Liver (tissue), 9 donors: ENCODE data around the gene PIEZO2. TPM values are rescaled to one million over a fixed set of nuclear protein-coding genes. Genes with fewer than 3 reads are reported as not detected.
A peak's percentile ranks its signal among the peaks of the same experiment; 100 is the strongest.

Experiments
- DNase-seq: peaks from one replicate; pipeline ENCODE4 v3.0.0-alpha.2; 2017; ENCODE audit warnings: low spot score
- H3K27ac ChIP-seq, 2 donors: one replicate each; pipeline ENCODE4 v1.7.0; 2013; ENCODE audit warnings: inconsistent platforms in 2 of 2, low read length in 2 of 2, control low read depth in 1 of 2, low read depth in 1 of 2, mild to moderate bottlenecking in 1 of 2
- H3K27me3 ChIP-seq, 4 donors: one replicate each; pipeline versions ENCODE4 v1.6.1 to v1.7.0; 2013; ENCODE audit warnings: low read length in 3 of 4, inconsistent platforms in 1 of 4, mild to moderate bottlenecking in 1 of 4, moderate library complexity in 1 of 4; ENCODE audit not compliant: control insufficient read depth in 4 of 4, insufficient read depth in 4 of 4
- H3K36me3 ChIP-seq, 4 donors: one replicate each; pipeline versions ENCODE4 v1.6.1 to v1.7.0; 2013; ENCODE audit warnings: low read length in 3 of 4, mild to moderate bottlenecking in 3 of 4, low read depth in 1 of 4, moderate library complexity in 1 of 4; ENCODE audit not compliant: control insufficient read depth in 4 of 4, insufficient read depth in 3 of 4
- H3K4me1 ChIP-seq, 4 donors: one replicate each; pipeline versions ENCODE4 v1.6.1 to v1.7.0; 2013; ENCODE audit warnings: low read length in 3 of 4, mild to moderate bottlenecking in 3 of 4, moderate library complexity in 1 of 4; ENCODE audit not compliant: control insufficient read depth in 4 of 4, insufficient read depth in 4 of 4
- H3K4me3 ChIP-seq, 3 donors: one replicate each; pipeline versions ENCODE4 v1.6.1 to v1.7.0; 2013; ENCODE audit warnings: low read length in 3 of 3, control low read depth in 1 of 3, low read depth in 1 of 3, mild to moderate bottlenecking in 1 of 3
- H3K9ac ChIP-seq, 2 donors: one replicate each; pipeline ENCODE4 v1.7.0; 2013; ENCODE audit warnings: low read length in 2 of 2, mild to moderate bottlenecking in 2 of 2, moderate library complexity in 2 of 2, control low read depth in 1 of 2, low read depth in 1 of 2
- H3K9me3 ChIP-seq, 4 donors: one replicate each; pipeline versions ENCODE4 v1.6.1 to v1.7.0; 2013; ENCODE audit warnings: low read length in 3 of 4; ENCODE audit not compliant: control insufficient read depth in 4 of 4
- ATF3 ChIP-seq: IDR thresholded peaks from 2 replicates; pipeline ENCODE4 v1.6.1; 2016; ENCODE audit warnings: antibody characterized with exemption
- EGR1 ChIP-seq, 2 donors: IDR thresholded peaks; 2 replicates each; pipeline ENCODE4 v1.6.1; 2016 to 2018; ENCODE audit warnings: antibody characterized with exemption in 2 of 2, low read depth in 2 of 2
- FOXA1 ChIP-seq: IDR thresholded peaks from 2 replicates; pipeline ENCODE4 v1.6.1; 2016; ENCODE audit warnings: antibody characterized with exemption
- FOXA2 ChIP-seq: IDR thresholded peaks from 2 replicates; pipeline ENCODE4 v1.6.1; 2016; ENCODE audit warnings: antibody characterized with exemption
- HNF4A ChIP-seq, 2 donors: conservative IDR thresholded peaks; 2 replicates each; pipeline ENCODE4 v1.6.1; 2016; ENCODE audit warnings: antibody characterized with exemption in 2 of 2, mild to moderate bottlenecking in 2 of 2
- HNF4G ChIP-seq: IDR thresholded peaks from 2 replicates; pipeline ENCODE4 v1.6.1; 2016; ENCODE audit warnings: antibody characterized with exemption
- JUND ChIP-seq, 2 donors: IDR thresholded peaks; 2 replicates each; pipeline ENCODE4 v1.6.1; 2016; ENCODE audit warnings: antibody characterized with exemption in 2 of 2
- NR2F2 ChIP-seq: IDR thresholded peaks from 2 replicates; pipeline ENCODE4 v1.6.1; 2016; ENCODE audit warnings: antibody characterized with exemption
- RAD21 ChIP-seq, 2 donors: IDR thresholded peaks; 2 replicates each; pipeline ENCODE4 v1.6.1; 2016; ENCODE audit warnings: antibody characterized with exemption in 2 of 2, mild to moderate bottlenecking in 2 of 2
- RXRA ChIP-seq, 2 donors: IDR thresholded peaks; 2 replicates each; pipeline ENCODE4 v1.6.1; 2017 to 2018; ENCODE audit warnings: antibody characterized with exemption in 2 of 2, mild to moderate bottlenecking in 1 of 2
- SP1 ChIP-seq: IDR thresholded peaks from 2 replicates; pipeline ENCODE4 v1.6.1; 2018; ENCODE audit warnings: antibody characterized with exemption, mild to moderate bottlenecking
- TAF1 ChIP-seq: conservative IDR thresholded peaks from 2 replicates; pipeline ENCODE4 v1.6.1; 2016; ENCODE audit warnings: antibody characterized with exemption, mild to moderate bottlenecking
- YY1 ChIP-seq: IDR thresholded peaks from 2 replicates; pipeline ENCODE4 v1.6.1; 2016; ENCODE audit warnings: antibody characterized with exemption, mild to moderate bottlenecking
- ZBTB33 ChIP-seq: IDR thresholded peaks from 2 replicates; pipeline ENCODE4 v1.6.1; 2016; ENCODE audit warnings: antibody characterized with exemption
- WGBS: extraction: QIAGEN DNeasy Blood & Tissue Kit; methylation state at CpG from one replicate; pipeline ENCODE4 v1.1.7; 2013; 5-methylcytosine and 5-hydroxymethylcytosine counted together
- polyA plus RNA-seq, 2 donors: library from polyadenylated mRNA; stranded (reverse) in 1 of 2; unstranded in 1 of 2; fragments of 200-250 nt in 1 of 2; fragments of >200 nt in 1 of 2; fragmentation: Nextera tagmentation in 1 of 2; extraction: Ambion mirVana in 1 of 2; gene quantifications; one replicate each; pipeline versions ENCODE4 v1.2.1 to v1.2.3, GENCODE V29; 2013 to 2015
- total RNA-seq, 2 donors: library from RNA; depleted of rRNA; stranded (reverse); fragments of >200 nt; gene quantifications; one replicate each; pipeline ENCODE4 v1.2.3, GENCODE V29; 2014
- TF ChIP-seq, protein P1 (sequence below): fragments of 150-350 bp; IDR thresholded peaks from 2 replicates; pipeline ENCODE4 v1.5.1; 2017; ENCODE audit warnings: improper control_type of control experiment, low read depth, low read length; ENCODE audit not compliant: missing input control
- TF ChIP-seq, protein P2 (sequence below): IDR thresholded peaks from 2 replicates; pipeline ENCODE4 v1.6.1; 2016; ENCODE audit warnings: antibody characterized with exemption
- donor health status: healthy.
- donor health status: healthy.
- donor health status: healthy.
- donor health status: healthy.
- donor health status: healthy.

Gene PIEZO2
- total and polyA plus RNA-seq, 4 donors, result 1.1 to 12.3 (median 4.8) TPM

DNA sequence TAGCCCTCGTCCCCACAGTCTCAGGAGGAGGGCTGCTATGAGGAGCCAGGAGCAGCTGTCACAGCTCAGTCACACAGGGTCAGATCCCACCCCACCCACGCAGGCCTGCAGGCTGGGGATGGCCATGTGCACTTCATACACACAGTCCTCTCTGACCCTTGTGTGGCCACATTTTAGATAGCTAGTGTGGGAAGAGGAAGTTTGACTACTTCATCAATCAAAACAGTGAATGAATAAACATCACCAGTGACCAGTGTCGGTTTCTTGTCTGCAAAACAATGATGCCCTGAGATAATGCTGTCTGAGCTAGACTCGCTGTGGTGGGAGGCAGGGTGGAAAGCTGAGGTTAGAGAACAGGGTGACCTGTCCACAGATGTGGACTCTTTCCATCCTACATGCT, 107.1 kb downstream of the PIEZO2 start:
- Histone ChIP-seq H3K4me3 (no peak overlapping the region), H3K9ac (no peak overlapping the region), H3K27ac (no peak overlapping the region), H3K36me3 (no peaks in the 10 kb centered on the region), H3K27me3 (no peaks in the 10 kb centered on the region), H3K4me1 (peaks cover 0 to 21% (median 6%) of the 10 kb centered on the region in 4 donors), H3K9me3 (no peaks in the 10 kb centered on the region)
- no peak for DNase-seq
- WGBS, result 71% methylated on average over 4 of the region's 4 CpGs
- TF ChIP-seq, protein P1, sequence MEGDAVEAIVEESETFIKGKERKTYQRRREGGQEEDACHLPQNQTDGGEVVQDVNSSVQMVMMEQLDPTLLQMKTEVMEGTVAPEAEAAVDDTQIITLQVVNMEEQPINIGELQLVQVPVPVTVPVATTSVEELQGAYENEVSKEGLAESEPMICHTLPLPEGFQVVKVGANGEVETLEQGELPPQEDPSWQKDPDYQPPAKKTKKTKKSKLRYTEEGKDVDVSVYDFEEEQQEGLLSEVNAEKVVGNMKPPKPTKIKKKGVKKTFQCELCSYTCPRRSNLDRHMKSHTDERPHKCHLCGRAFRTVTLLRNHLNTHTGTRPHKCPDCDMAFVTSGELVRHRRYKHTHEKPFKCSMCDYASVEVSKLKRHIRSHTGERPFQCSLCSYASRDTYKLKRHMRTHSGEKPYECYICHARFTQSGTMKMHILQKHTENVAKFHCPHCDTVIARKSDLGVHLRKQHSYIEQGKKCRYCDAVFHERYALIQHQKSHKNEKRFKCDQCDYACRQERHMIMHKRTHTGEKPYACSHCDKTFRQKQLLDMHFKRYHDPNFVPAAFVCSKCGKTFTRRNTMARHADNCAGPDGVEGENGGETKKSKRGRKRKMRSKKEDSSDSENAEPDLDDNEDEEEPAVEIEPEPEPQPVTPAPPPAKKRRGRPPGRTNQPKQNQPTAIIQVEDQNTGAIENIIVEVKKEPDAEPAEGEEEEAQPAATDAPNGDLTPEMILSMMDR, result no peak
- TF ChIP-seq ATF3, result no peak
- TF ChIP-seq SP1, result no peak
- peak; percentile 32 for TF ChIP-seq NR2F2

GRCh38 chr18:11040823-11041656, 108.3 kb downstream of the PIEZO2 start:
- no peaks in the 10 kb centered on the region for H3K27me3 ChIP-seq
- TF ChIP-seq, protein P2, sequence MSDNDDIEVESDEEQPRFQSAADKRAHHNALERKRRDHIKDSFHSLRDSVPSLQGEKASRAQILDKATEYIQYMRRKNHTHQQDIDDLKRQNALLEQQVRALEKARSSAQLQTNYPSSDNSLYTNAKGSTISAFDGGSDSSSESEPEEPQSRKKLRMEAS, result no peak
- TF ChIP-seq HNF4G (peak; percentile 15), HNF4A (conservative IDR thresholded peaks at IDR 0.05) (peak; percentile 58 to 63), FOXA2 (no peak), RAD21 (IDR thresholded peaks at IDR 0.05) (peak; percentile 93 to 95), NR2F2 (no peak), SP1 (no peak), RXRA (IDR thresholded peaks at IDR 0.05) (peak in 1 of 2 donors; percentile 40), JUND (IDR thresholded peaks at IDR 0.05) (no peak)
- TF ChIP-seq, protein P1, result peak; percentile 82
- H3K36me3 ChIP-seq, result no peaks in the 10 kb centered on the region
- no peak overlapping the region for H3K27ac ChIP-seq
- no peaks in the 10 kb centered on the region for H3K9me3 ChIP-seq
- H3K9ac ChIP-seq, result peak overlapping the region; percentile 53 to 68
- peaks cover 0 to 24% (median 8%) of the 10 kb centered on the region in 4 donors for H3K4me1 ChIP-seq
- WGBS, result 30% methylated on average over 7 of the region's 7 CpGs
- DNase-seq, result peak; percentile 46
- H3K4me3 ChIP-seq, result no peak overlapping the region

- no peaks in the 10 kb centered on the region for H3K27me3 ChIP-seq
- no peaks in the 10 kb centered on the region for H3K36me3 ChIP-seq
- H3K27ac ChIP-seq, result no peak overlapping the region
- no peak for TF ChIP-seq TAF1
- TF ChIP-seq ATF3, result no peak
- no peak for TF ChIP-seq HNF4G
- no peak for TF ChIP-seq EGR1 (IDR thresholded peaks at IDR 0.05; ENCODE audit: low read depth in 2 of 2)
- TF ChIP-seq FOXA1, result no peak
- no peak for TF ChIP-seq RXRA (IDR thresholded peaks at IDR 0.05)
- TF ChIP-seq, protein P1, result no peak
- TF ChIP-seq SP1, result no peak
- no peak for TF ChIP-seq JUND (IDR thresholded peaks at IDR 0.05)
- TF ChIP-seq ZBTB33, result no peak
- no peak for TF ChIP-seq FOXA2
- TF ChIP-seq, protein P2, result no peak
- TF ChIP-seq YY1, result no peak
- no peak for TF ChIP-seq HNF4A (conservative IDR thresholded peaks at IDR 0.05)
- no peak for TF ChIP-seq RAD21 (IDR thresholded peaks at IDR 0.05)
These were observed 109.0 kb downstream of the PIEZO2 start for GRCh38 chr18:11040359-11040758.

More at GRCh38 chr18:11040359-11040758, 109.0 kb downstream of the PIEZO2 start:
- H3K4me3 ChIP-seq, result no peak overlapping the region
- peak overlapping the region; percentile 53 to 68 for H3K9ac ChIP-seq
- H3K4me1 ChIP-seq, result peaks cover 3 to 31% (median 12%) of the 10 kb centered on the region in 4 donors
- DNase-seq, result no peak
- WGBS, result 52% methylated on average over 4 of the region's 4 CpGs
- no peaks in the 10 kb centered on the region for H3K9me3 ChIP-seq
